OCI-LY7 (cell line): ENCODE results near the gene PXN.

ENCODE experiments used
- EZH2phosphoT487 ChIP-seq: fragments of 200-600 bp; sonication (generic); IDR thresholded peaks from 2 replicates; pipeline ENCODE4 v1.6.1; 2018; ENCODE audit warnings: low read depth, borderline replicate concordance, mild to moderate bottlenecking, mixed run types, antibody characterized with exemption, low read length, moderate library complexity, mixed read lengths
- TF ChIP-seq, protein P1 (sequence below): fragments of 200-600 bp; sonication (generic); conservative IDR thresholded peaks from 2 replicates; pipeline ENCODE4 v1.5.1; 2014; ENCODE audit warnings: mild to moderate bottlenecking, antibody characterized with exemption, low read length, moderate library complexity, mixed read lengths

DNA sequence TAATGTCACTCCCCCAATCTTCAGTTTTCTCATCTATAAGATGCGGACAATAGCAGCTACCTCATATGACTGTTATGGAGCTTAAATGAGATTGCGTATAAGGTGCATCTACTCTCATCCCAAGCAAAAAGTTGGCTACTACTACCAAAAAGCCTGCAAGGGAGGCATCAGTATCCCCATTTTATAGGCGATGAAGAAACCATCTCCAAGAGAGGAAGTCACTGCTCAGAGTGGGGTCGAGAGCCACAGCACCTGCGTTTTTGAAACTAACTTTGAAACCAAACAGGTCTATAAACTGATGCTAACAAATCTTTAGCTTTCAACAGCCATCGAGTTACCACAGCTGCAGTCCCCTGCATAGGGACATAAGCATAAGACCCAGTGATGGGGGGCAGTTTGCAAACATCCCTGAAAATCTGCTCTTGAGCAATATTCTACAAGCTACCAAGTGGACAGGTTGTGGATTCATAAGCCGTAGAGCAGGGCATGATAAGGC is 74.5 kb downstream of the PXN start:
- TF ChIP-seq, protein P1, sequence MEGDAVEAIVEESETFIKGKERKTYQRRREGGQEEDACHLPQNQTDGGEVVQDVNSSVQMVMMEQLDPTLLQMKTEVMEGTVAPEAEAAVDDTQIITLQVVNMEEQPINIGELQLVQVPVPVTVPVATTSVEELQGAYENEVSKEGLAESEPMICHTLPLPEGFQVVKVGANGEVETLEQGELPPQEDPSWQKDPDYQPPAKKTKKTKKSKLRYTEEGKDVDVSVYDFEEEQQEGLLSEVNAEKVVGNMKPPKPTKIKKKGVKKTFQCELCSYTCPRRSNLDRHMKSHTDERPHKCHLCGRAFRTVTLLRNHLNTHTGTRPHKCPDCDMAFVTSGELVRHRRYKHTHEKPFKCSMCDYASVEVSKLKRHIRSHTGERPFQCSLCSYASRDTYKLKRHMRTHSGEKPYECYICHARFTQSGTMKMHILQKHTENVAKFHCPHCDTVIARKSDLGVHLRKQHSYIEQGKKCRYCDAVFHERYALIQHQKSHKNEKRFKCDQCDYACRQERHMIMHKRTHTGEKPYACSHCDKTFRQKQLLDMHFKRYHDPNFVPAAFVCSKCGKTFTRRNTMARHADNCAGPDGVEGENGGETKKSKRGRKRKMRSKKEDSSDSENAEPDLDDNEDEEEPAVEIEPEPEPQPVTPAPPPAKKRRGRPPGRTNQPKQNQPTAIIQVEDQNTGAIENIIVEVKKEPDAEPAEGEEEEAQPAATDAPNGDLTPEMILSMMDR: no peak
- TF ChIP-seq EZH2phosphoT487: no peak
